Effector CD8-positive, alpha-beta T cell (primary cell): ENCODE measurements around the gene MLKL.
A peak's percentile ranks its signal among the peaks of the same experiment; 100 is the strongest.
"Not testable (repeated sequence)": the region's sequence is repeated elsewhere in the genome, so short reads cannot be mapped to it uniquely, and the experiment has no call there.

Experiments used
- DNase-seq: peaks from one replicate; lab custom pipeline; 2025; lab: John Stamatoyannopoulos, UW

MLKL gene

GRCh38 chr16:74732707-74733350, 32.2 kb upstream of the MLKL start:
- no peak for DNase-seq

GRCh38 chr16:74731853-74732477, 31.3 kb upstream of the MLKL start:
- no peak for DNase-seq

- no peak for DNase-seq
Observed at GRCh38 chr16:74729783-74730683, 29.4 kb upstream of the MLKL start.

- no peak for DNase-seq
Observed at GRCh38 chr16:74727903-74728302, 27.2 kb upstream of the MLKL start.

GRCh38 chr16:74726716-74727115, 26.1 kb upstream of the MLKL start:
- no peak for DNase-seq

GRCh38 chr16:74725651-74726455, 25.2 kb upstream of the MLKL start:
- DNase-seq, result no peak

- no peak for DNase-seq
Observed at GRCh38 chr16:74724820-74725549, 24.3 kb upstream of the MLKL start.

- no peak for DNase-seq
Observed at GRCh38 chr16:74723256-74723655, 22.6 kb upstream of the MLKL start.

- not testable (repeated sequence) for DNase-seq
Observed at GRCh38 chr16:74722156-74722555, 21.5 kb upstream of the MLKL start.

GRCh38 chr16:74721716-74722115, 21.1 kb upstream of the MLKL start:
- no peak for DNase-seq

GRCh38 chr16:74720579-74720978, 19.9 kb upstream of the MLKL start:
- no peak for DNase-seq

- no peak for DNase-seq
Observed at GRCh38 chr16:74718741-74719610, 18.3 kb upstream of the MLKL start.

GRCh38 chr16:74718140-74718539, 17.5 kb upstream of the MLKL start:
- DNase-seq, result no peak

- no peak for DNase-seq
Observed at GRCh38 chr16:74717367-74717766, 16.7 kb upstream of the MLKL start.

- DNase-seq, result no peak
Observed at GRCh38 chr16:74716355-74716754, 15.7 kb upstream of the MLKL start.

- DNase-seq, result no peak
Observed at GRCh38 chr16:74713876-74714275, 13.2 kb upstream of the MLKL start.

- no peak for DNase-seq
Observed at GRCh38 chr16:74713325-74713724, 12.7 kb upstream of the MLKL start.

GRCh38 chr16:74711938-74712337, 11.3 kb upstream of the MLKL start:
- DNase-seq, result no peak

- DNase-seq, result no peak
Observed at GRCh38 chr16:74710401-74710800, 9.7 kb upstream of the MLKL start.

- peak; percentile 69 for DNase-seq
Observed at GRCh38 chr16:74709441-74709877, 8.8 kb upstream of the MLKL start.
